Brain pericyte (primary cell): ENCODE measurements around the gene AP4B1.
"Not testable (repeated sequence)": the region's sequence is repeated elsewhere in the genome, so short reads cannot be mapped to it uniquely, and the experiment has no call there.

Experiments used
- DNase-seq: peaks from one replicate; pipeline ENCODE4 v3.0.0-alpha.2; 2012; ENCODE audit warnings: low read depth, low spot score

The AP4B1 gene

GRCh38 chr1:113858418-113858817, 46.2 kb downstream of the AP4B1 start:
- DNase-seq, result no peak

DNA sequence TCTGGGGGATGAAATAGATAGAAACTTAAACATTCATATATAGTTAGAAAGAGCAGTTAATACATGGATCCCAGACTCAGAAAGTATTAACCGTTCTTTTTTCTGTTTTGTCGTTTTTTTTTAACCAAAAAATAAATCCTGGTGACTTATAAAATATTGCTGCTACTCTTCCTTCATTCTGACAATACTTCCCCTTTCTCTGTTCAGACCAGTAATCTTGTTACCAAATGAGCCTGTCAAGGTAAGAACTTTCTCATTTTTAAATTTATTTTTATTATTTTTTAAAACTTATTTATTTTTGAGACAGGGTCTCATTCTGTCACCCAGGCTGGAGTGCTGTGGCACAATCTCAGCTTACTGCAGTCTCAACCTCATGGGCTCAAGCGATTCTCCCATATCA, 46.8 kb downstream of the AP4B1 start:
- DNase-seq, result no peak

GRCh38 chr1:113856401-113856790, 48.2 kb downstream of the AP4B1 start:
- no peak for DNase-seq

- no peak for DNase-seq
Measured at GRCh38 chr1:113855630-113856400, 48.8 kb downstream of the AP4B1 start.

GRCh38 chr1:113854234-113854633, 50.4 kb downstream of the AP4B1 start:
- no peak for DNase-seq

- DNase-seq, result not testable (repeated sequence)
Measured at GRCh38 chr1:113852694-113853093, 51.9 kb downstream of the AP4B1 start.

DNA sequence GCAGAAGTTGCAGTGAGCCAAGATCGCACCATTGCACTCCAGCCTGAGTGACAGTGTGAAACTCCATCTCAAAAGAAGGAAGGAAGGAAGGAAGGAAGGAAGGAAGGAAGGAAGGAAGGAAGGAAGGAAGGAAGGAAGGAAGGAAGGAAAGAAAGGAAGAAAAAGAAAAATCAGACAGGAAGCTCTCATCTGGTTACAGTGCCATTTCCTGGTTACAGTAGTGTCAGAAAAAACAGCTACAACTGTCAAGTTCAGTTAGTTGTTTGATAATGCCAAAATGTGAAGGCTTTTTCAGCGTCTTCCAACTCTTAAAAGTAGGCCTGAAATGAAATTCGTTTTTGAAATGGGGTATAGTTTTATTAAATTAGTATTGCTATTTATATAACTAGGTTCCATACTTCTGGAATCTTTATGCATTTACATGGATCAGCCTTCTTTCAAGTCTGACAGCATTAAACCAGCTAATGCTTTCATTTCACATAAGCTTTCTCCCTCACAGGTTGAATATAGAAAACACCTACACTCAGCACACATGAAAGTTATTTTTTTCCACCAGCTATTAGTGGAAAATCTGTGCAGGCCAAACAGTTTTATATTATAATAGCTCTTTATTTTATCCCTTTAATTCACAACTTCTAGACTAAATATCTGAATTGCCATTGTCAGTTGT, 54.3 kb downstream of the AP4B1 start:
- no peak for DNase-seq

DNA sequence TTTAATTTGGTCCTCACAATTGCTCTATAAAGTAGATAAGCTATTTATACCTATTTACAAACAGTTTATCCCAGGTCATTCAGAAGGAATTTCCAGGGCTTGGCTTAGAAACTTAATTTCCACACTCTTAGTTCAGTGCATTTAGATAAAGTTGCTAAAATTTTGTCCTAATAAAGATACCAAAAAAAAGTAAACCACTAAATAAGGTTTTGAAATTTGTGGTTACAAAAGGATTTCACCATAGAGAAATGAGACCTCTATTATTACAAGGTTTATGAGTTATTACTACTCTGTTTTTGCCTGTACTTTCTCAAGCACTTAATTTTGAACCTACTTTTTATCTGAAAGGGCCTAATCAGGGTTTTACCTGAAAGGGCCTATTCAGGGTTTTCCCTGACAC, 55.5 kb downstream of the AP4B1 start:
- no peak for DNase-seq

GRCh38 chr1:113846391-113847035, 58.1 kb downstream of the AP4B1 start:
- no peak for DNase-seq
